ENCODE measurements around the gene MMP26. TPM values are rescaled to one million over a fixed set of nuclear protein-coding genes. Genes with fewer than 3 reads are reported as not detected.

Gene MMP26
- polyA plus RNA-seq, 1 donor from 2014 or later: not detected

DNA sequence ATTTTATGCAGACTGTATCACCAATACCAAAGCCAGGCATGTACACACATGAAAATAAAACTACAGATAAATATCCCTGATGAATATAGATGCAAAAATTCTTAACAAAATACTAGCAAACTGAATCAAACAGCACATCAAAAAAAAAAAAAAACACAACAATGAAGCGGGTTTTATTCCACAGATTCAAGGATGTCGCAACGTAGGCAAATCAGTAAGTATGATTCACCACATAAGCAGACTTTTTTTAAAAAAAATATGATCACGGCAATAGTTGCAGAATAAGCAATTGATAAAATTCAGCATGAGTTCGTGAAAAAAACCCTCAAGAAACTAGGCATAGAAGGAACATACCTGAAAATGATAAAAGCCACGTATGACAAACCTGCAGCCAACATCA lies 43.9 kb downstream of the MMP26 start:
- no peak overlapping the region for H2AFZ ChIP-seq (ENCODE audit: low read depth, low read length)
- H3K4me3 ChIP-seq (ENCODE audit: low read length): no peak overlapping the region
- H3K9me3 ChIP-seq (ENCODE audit: low read length): no peaks in the 10 kb centered on the region
- H3F3A ChIP-seq (ENCODE audit: insufficient read depth, low read length, poor library complexity, severe bottlenecking): no peaks in the 10 kb centered on the region
- no peaks in the 10 kb centered on the region for H3K79me2 ChIP-seq (replicated peaks; ENCODE audit: insufficient read depth, low read length)
- H3K27me3 ChIP-seq (ENCODE audit: insufficient read depth, low read depth, low read length): no peaks in the 10 kb centered on the region
- H4K20me1 ChIP-seq (ENCODE audit: insufficient read depth): no peaks in the 10 kb centered on the region
- no peak for TF ChIP-seq EZH2 (IDR thresholded peaks at IDR 0.05; ENCODE audit: borderline replicate concordance, insufficient read depth, low read length, poor library complexity, severe bottlenecking)
- TF ChIP-seq TAF1 (IDR thresholded peaks at IDR 0.05; ENCODE audit: low read depth): no peak
- no peak for TF ChIP-seq EP300 (conservative IDR thresholded peaks at IDR 0.05; ENCODE audit: poor library complexity, severe bottlenecking)
- TF ChIP-seq MXI1 (conservative IDR thresholded peaks at IDR 0.05; ENCODE audit: poor library complexity, severe bottlenecking): no peak
- TF ChIP-seq RAD21 (conservative IDR thresholded peaks at IDR 0.05): no peak
- TF ChIP-seq CTCF (IDR thresholded peaks at IDR 0.05; ENCODE audit: poor library complexity, severe bottlenecking): no peak
- TF ChIP-seq SMC3 (conservative IDR thresholded peaks at IDR 0.05; ENCODE audit: poor library complexity): no peak
- H3K4me2 ChIP-seq (ENCODE audit: low read length): no peak overlapping the region
- H3K9me2 ChIP-seq (ENCODE audit: insufficient read depth, low read length): no peaks in the 10 kb centered on the region
- H3K9ac ChIP-seq (ENCODE audit: low read length): no peak overlapping the region
- no peak overlapping the region for H3K27ac ChIP-seq (ENCODE audit: low read length)
- no peaks in the 10 kb centered on the region for H3K36me3 ChIP-seq (ENCODE audit: insufficient read depth, low read length)

GRCh38 chr11:4751201-4751600 lies 46.6 kb downstream of the MMP26 start:
- Histone ChIP-seq H3K9ac (ENCODE audit: low read length) (no peak overlapping the region), H3K4me3 (ENCODE audit: low read length) (no peak overlapping the region), H2AFZ (ENCODE audit: low read depth, low read length) (no peak overlapping the region), H3F3A (ENCODE audit: insufficient read depth, low read length, poor library complexity, severe bottlenecking) (no peaks in the 10 kb centered on the region), H4K20me1 (ENCODE audit: insufficient read depth) (no peaks in the 10 kb centered on the region), H3K36me3 (ENCODE audit: insufficient read depth, low read length) (no peaks in the 10 kb centered on the region), H3K9me3 (ENCODE audit: low read length) (no peaks in the 10 kb centered on the region), H3K79me2 (replicated peaks; ENCODE audit: insufficient read depth, low read length) (no peaks in the 10 kb centered on the region), H3K4me2 (ENCODE audit: low read length) (no peak overlapping the region), H3K27me3 (ENCODE audit: insufficient read depth, low read depth, low read length) (no peaks in the 10 kb centered on the region), H3K9me2 (ENCODE audit: insufficient read depth, low read length) (no peaks in the 10 kb centered on the region), H3K27ac (ENCODE audit: low read length) (no peak overlapping the region)
- TF ChIP-seq EZH2 (IDR thresholded peaks at IDR 0.05; ENCODE audit: borderline replicate concordance, insufficient read depth, low read length, poor library complexity, severe bottlenecking) (no peak), EP300 (conservative IDR thresholded peaks at IDR 0.05; ENCODE audit: poor library complexity, severe bottlenecking) (no peak), CTCF (IDR thresholded peaks at IDR 0.05; ENCODE audit: poor library complexity, severe bottlenecking) (no peak), MXI1 (conservative IDR thresholded peaks at IDR 0.05; ENCODE audit: poor library complexity, severe bottlenecking) (no peak), SMC3 (conservative IDR thresholded peaks at IDR 0.05; ENCODE audit: poor library complexity) (no peak), TAF1 (IDR thresholded peaks at IDR 0.05; ENCODE audit: low read depth) (no peak), POLR2AphosphoS5 (IDR thresholded peaks at IDR 0.05) (no peak), RAD21 (conservative IDR thresholded peaks at IDR 0.05) (no peak)
- TF ChIP-seq, protein P1, sequence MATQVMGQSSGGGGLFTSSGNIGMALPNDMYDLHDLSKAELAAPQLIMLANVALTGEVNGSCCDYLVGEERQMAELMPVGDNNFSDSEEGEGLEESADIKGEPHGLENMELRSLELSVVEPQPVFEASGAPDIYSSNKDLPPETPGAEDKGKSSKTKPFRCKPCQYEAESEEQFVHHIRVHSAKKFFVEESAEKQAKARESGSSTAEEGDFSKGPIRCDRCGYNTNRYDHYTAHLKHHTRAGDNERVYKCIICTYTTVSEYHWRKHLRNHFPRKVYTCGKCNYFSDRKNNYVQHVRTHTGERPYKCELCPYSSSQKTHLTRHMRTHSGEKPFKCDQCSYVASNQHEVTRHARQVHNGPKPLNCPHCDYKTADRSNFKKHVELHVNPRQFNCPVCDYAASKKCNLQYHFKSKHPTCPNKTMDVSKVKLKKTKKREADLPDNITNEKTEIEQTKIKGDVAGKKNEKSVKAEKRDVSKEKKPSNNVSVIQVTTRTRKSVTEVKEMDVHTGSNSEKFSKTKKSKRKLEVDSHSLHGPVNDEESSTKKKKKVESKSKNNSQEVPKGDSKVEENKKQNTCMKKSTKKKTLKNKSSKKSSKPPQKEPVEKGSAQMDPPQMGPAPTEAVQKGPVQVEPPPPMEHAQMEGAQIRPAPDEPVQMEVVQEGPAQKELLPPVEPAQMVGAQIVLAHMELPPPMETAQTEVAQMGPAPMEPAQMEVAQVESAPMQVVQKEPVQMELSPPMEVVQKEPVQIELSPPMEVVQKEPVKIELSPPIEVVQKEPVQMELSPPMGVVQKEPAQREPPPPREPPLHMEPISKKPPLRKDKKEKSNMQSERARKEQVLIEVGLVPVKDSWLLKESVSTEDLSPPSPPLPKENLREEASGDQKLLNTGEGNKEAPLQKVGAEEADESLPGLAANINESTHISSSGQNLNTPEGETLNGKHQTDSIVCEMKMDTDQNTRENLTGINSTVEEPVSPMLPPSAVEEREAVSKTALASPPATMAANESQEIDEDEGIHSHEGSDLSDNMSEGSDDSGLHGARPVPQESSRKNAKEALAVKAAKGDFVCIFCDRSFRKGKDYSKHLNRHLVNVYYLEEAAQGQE (IDR thresholded peaks at IDR 0.05; ENCODE audit: borderline replicate concordance): no peak

Other genes starting within 250 kb of the MMP26 start
- not detected in 2 replicates for gene OR52K1, start 222.1 kb upstream of the MMP26 start, polyA plus RNA-seq
- gene OR52M1, start 159.6 kb upstream of the MMP26 start, polyA plus RNA-seq: not detected in 2 replicates
- gene OR52I2, start 123.0 kb upstream of the MMP26 start, polyA plus RNA-seq: not detected in 2 replicates
- not detected in 2 replicates for gene OR52I1, start 110.7 kb upstream of the MMP26 start, polyA plus RNA-seq
- gene TRIM68, start 96.6 kb upstream of the MMP26 start, polyA plus RNA-seq: 14.7 and 15.3 TPM in 2 replicates
- not detected in 2 replicates for gene OR51D1, start 67.3 kb upstream of the MMP26 start, polyA plus RNA-seq
- not detected in 2 replicates for gene OR51E1, start 60.8 kb upstream of the MMP26 start, polyA plus RNA-seq
- gene OR51E2, start 6.9 kb upstream of the MMP26 start, polyA plus RNA-seq: not detected in 2 replicates
- gene OR51F1, start 65.2 kb downstream of the MMP26 start, polyA plus RNA-seq: not detected in 2 replicates
- not detected in 2 replicates for gene OR52R1, start 99.6 kb downstream of the MMP26 start, polyA plus RNA-seq
- gene OR51F2, start 116.5 kb downstream of the MMP26 start, polyA plus RNA-seq: not detected in 2 replicates
- gene OR51S1, start 144.4 kb downstream of the MMP26 start, polyA plus RNA-seq: not detected in 2 replicates
- gene OR51T1, start 177.1 kb downstream of the MMP26 start, polyA plus RNA-seq: not detected in 2 replicates
- not detected in 2 replicates for gene OR51A7, start 199.0 kb downstream of the MMP26 start, polyA plus RNA-seq
- gene OR51G2, start 214.6 kb downstream of the MMP26 start, polyA plus RNA-seq: not detected in 2 replicates
- not detected in 2 replicates for gene OR51G1, start 219.6 kb downstream of the MMP26 start, polyA plus RNA-seq
- not detected in 2 replicates for gene OR51A4, start 242.8 kb downstream of the MMP26 start, polyA plus RNA-seq